K562 (cell line): ENCODE results near the gene ALG12. TPM values are rescaled to one million over a fixed set of nuclear protein-coding genes. Genes with fewer than 3 reads are reported as not detected.
A peak's percentile ranks its signal among the peaks of the same experiment; 100 is the strongest.

Experiments
- CTBP1 ChIP-seq: fragments of 450-650 bp; IDR thresholded peaks from 2 replicates; pipeline ENCODE4 v1.6.1; 2016; ENCODE audit warnings: borderline replicate concordance
- CXXC5 ChIP-seq: fragments of 250-450 bp; sonication (Bioruptor Pico); IDR thresholded peaks from 2 replicates; pipeline ENCODE4 v1.8.0; 2022; ENCODE audit warnings: inconsistent platforms, mild to moderate bottlenecking, moderate library complexity
- ELK3 ChIP-seq: fragments of 450-650 bp; formaldehyde crosslinking; IDR thresholded peaks from 2 replicates; pipeline ENCODE4 v1.4.0; 2020; ENCODE audit warnings: mild to moderate bottlenecking
- GTF2F1 ChIP-seq: IDR thresholded peaks from 2 replicates; pipeline ENCODE4 v1.6.1; 2011; ENCODE audit warnings: low read depth, low read length, improper control_type of control experiment
- JUND ChIP-seq, 2 experiments: IDR thresholded peaks; 2 replicates in 1 of 2; 3 replicates in 1 of 2; pipeline ENCODE4 v1.6.1; 2011; ENCODE audit warnings: borderline replicate concordance in 2 of 2, low read depth in 2 of 2, low read length in 2 of 2, improper control_type of control experiment in 1 of 2, missing biosample characterization in 1 of 2, missing genetic modification characterization in 1 of 2, missing genetic modification reagents in 1 of 2
- KDM2B ChIP-seq: fragments of 250-450 bp; sonication (Bioruptor Pico); IDR thresholded peaks from 2 replicates; pipeline ENCODE4 v1.8.0; 2021; ENCODE audit warnings: mild to moderate bottlenecking, moderate library complexity
- NR0B1 ChIP-seq: fragments of 450-650 bp; IDR thresholded peaks from one replicate; pipeline ENCODE4 v1.6.1; 2018; ENCODE audit warnings: mild to moderate bottlenecking, moderate library complexity; ENCODE audit not compliant: partially characterized antibody
- TEAD4 ChIP-seq, 2 experiments: sonication (generic) in 1 of 2; formaldehyde crosslinking in 1 of 2; IDR thresholded peaks; 2 replicates each; pipeline versions ENCODE4 v1.6.1 to v1.8.0; 2012 to 2022; ENCODE audit warnings: borderline replicate concordance in 1 of 2, inconsistent platforms in 1 of 2, low read length in 1 of 2, mild to moderate bottlenecking in 1 of 2, missing genetic modification reagents in 1 of 2
- ZBTB9 ChIP-seq: fragments of 450-650 bp; formaldehyde crosslinking; IDR thresholded peaks from 2 replicates; pipeline ENCODE4 v1.4.0; 2020; ENCODE audit warnings: mild to moderate bottlenecking, moderate library complexity
- ZNF707 ChIP-seq: fragments of 250-450 bp; sonication (Bioruptor Pico); conservative IDR thresholded peaks from 2 replicates; pipeline ENCODE4 v1.8.0; 2022; ENCODE audit warnings: inconsistent platforms, mild to moderate bottlenecking, moderate library complexity
- polyA plus RNA-seq, 8 experiments: library from polyadenylated mRNA; depleted of rRNA in 4 of 8; stranded (reverse) in 5 of 8; unstranded in 3 of 8; fragments of >200 nt; fragmentation: Nextera tagmentation in 2 of 8; fragmentation: Illumina TruSeq in 1 of 8; extraction: Ambion mirVana in 2 of 8; extraction: Trizol in 1 of 8; gene quantifications; 2 replicates each; pipeline versions ENCODE4 v1.2.1 to v1.2.3, GENCODE V29; 2011 to 2014; ENCODE audit warnings: inconsistent platforms in 1 of 8, missing spikeins in 1 of 8
- total RNA-seq, 7 experiments: library from RNA; depleted of rRNA in 6 of 7; stranded (reverse); fragments of >200 nt in 6 of 7; fragmentation: Illumina TruSeq in 2 of 7; extraction: Trizol in 2 of 7; gene quantifications; 2 replicates each; pipeline versions ENCODE4 v1.2.1 to v1.2.3, GENCODE V29; 2011 to 2021; ENCODE audit warnings: low replicate concordance in 1 of 7
- TF ChIP-seq, protein P1 (sequence below), 2 experiments: fragments of 450-650 bp in 1 of 2; sonication (generic) in 1 of 2; formaldehyde crosslinking in 1 of 2; IDR thresholded peaks; 2 replicates each; pipeline versions ENCODE4 v1.7.1 to v1.9.0; 2016 to 2022; ENCODE audit warnings: inconsistent platforms in 1 of 2, mild to moderate bottlenecking in 1 of 2, missing genetic modification reagents in 1 of 2

Gene ALG12
- total and polyA plus RNA-seq, 9 of the 15 experiments (the other 6 are each of a cell fraction or from before 2014, with no cell fraction given): 0.20 to 8.5 (median 3.4) TPM

DNA sequence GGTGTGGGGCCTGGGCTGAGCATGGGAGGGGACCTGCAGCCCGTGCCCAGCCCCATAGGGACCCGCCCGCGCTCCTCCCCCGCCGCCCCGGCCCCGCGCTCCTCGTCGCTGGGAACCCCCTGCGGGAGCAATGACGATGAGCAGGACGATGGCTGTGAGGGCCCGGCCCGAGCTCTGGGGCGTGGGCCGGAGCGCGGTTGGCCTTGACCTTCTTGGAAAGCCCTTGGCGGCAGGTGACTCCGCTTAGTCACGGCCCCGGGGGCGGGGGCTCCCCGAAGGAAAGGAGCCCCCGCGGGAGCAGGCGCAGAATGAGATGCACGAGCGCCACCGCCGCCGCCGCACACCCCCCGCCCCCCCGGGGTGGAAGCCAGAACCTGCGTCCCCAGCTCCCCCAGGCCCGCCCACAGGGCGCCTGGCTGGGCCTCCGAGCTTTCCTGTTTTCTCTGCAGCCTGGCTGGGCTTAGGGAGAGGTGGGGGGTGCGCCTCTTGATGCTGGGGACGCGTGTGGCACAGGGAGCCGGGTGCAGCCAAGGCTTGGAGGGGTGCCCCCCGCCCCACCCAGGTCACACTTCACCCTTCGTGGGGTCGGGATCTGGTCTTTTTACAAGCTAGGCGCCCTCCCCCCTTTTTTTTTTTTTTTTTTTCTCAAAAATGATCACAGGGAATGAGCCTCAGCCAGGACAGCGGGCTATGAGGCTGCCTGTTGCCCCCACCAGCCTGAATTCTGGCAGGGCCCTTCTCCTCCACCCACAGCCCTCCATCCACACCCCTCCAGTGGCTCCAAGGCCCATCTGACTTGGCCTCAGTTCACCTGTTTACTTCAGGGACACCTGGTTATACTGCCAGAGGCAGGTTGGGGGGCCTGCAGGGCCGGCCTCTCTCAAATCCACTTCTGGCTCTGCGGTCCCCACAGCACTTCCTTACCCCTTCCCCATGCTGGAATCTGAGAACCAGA is 18.1 kb upstream of the ALG12 start (continued):
- TF ChIP-seq JUND (IDR thresholded peaks at IDR 0.05; ENCODE audit: borderline replicate concordance, low read depth, low read length) (peak; percentile 88), JUND (tag; IDR thresholded peaks at IDR 0.05; ENCODE audit: borderline replicate concordance, low read depth, low read length) (peak; percentile 64; the same call in 1 of the 3 replicates), ELK3 (no peak), CXXC5 (peak; percentile 91), CTBP1 (peak; percentile 58; the same call in 1 of the 2 replicates), KDM2B (no peak), GTF2F1 (no peak), ZNF707 (CRISPR knock-in tag) (no peak), NR0B1 (no peak), ZBTB9 (CRISPR knock-in tag) (no peak), TEAD4 (IDR thresholded peaks at IDR 0.05; ENCODE audit: low read length) (no peak), TEAD4 (CRISPR knock-in tag; IDR thresholded peaks at IDR 0.05; ENCODE audit: borderline replicate concordance) (no peak)
- TF ChIP-seq, protein P1, sequence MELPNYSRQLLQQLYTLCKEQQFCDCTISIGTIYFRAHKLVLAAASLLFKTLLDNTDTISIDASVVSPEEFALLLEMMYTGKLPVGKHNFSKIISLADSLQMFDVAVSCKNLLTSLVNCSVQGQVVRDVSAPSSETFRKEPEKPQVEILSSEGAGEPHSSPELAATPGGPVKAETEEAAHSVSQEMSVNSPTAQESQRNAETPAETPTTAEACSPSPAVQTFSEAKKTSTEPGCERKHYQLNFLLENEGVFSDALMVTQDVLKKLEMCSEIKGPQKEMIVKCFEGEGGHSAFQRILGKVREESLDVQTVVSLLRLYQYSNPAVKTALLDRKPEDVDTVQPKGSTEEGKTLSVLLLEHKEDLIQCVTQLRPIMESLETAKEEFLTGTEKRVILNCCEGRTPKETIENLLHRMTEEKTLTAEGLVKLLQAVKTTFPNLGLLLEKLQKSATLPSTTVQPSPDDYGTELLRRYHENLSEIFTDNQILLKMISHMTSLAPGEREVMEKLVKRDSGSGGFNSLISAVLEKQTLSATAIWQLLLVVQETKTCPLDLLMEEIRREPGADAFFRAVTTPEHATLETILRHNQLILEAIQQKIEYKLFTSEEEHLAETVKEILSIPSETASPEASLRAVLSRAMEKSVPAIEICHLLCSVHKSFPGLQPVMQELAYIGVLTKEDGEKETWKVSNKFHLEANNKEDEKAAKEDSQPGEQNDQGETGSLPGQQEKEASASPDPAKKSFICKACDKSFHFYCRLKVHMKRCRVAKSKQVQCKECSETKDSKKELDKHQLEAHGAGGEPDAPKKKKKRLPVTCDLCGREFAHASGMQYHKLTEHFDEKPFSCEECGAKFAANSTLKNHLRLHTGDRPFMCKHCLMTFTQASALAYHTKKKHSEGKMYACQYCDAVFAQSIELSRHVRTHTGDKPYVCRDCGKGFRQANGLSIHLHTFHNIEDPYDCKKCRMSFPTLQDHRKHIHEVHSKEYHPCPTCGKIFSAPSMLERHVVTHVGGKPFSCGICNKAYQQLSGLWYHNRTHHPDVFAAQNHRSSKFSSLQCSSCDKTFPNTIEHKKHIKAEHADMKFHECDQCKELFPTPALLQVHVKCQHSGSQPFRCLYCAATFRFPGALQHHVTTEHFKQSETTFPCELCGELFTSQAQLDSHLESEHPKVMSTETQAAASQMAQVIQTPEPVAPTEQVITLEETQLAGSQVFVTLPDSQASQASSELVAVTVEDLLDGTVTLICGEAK (IDR thresholded peaks at IDR 0.05): no peak
- TF ChIP-seq, protein P1 (CRISPR knock-in tag; IDR thresholded peaks at IDR 0.05): no peak
